CD4-positive, CD25-positive, alpha-beta regulatory T cell (primary cell): ENCODE results near the gene USP49. TPM values are rescaled to one million over a fixed set of nuclear protein-coding genes. Genes with fewer than 3 reads are reported as not detected.

Experiments
- ATAC-seq, 2 donors: fragments of 150-1000 bp; cut with Tn5 transposase; one replicate each; pipeline ENCODE4 v1.10.0; 2021; ENCODE audit warnings: low read depth in 2 of 2, moderate number of reproducible peaks in 2 of 2, moderate library complexity in 1 of 2
- DNase-seq, 3 donors: peaks; one replicate each; pipeline versions ENCODE4 v3.0.0 to v3.0.0-alpha.2; 2012 to 2022; ENCODE audit warnings: mixed read lengths in 1 of 3
- H3K27ac ChIP-seq: one replicate; pipeline ENCODE4 v1.7.0; 2013; ENCODE audit warnings: mild to moderate bottlenecking, low read length; ENCODE audit not compliant: insufficient read depth, poor library complexity, severe bottlenecking
- H3K27me3 ChIP-seq: one replicate; pipeline ENCODE4 v1.7.0; 2013; ENCODE audit warnings: low read length; ENCODE audit not compliant: control insufficient read depth, insufficient read depth
- H3K36me3 ChIP-seq: one replicate; pipeline ENCODE4 v1.7.0; 2013; ENCODE audit warnings: mild to moderate bottlenecking, low read length, moderate library complexity; ENCODE audit not compliant: control insufficient read depth, insufficient read depth
- H3K4me1 ChIP-seq: 2 replicates; pipeline ENCODE4 v1.7.0; 2013; ENCODE audit warnings: mild to moderate bottlenecking, low read length; ENCODE audit not compliant: insufficient read depth, control insufficient read depth, poor library complexity, severe bottlenecking
- H3K4me3 ChIP-seq: one replicate; pipeline ENCODE4 v1.7.0; 2013; ENCODE audit warnings: low read depth, mild to moderate bottlenecking, low read length, moderate library complexity
- H3K9me3 ChIP-seq, 2 experiments: 1 replicate in 1 of 2; 2 replicates in 1 of 2; pipeline ENCODE4 v1.7.0; 2013; ENCODE audit warnings: low read length in 2 of 2, mild to moderate bottlenecking in 1 of 2, moderate library complexity in 1 of 2; ENCODE audit not compliant: control insufficient read depth in 2 of 2
- H3K27ac Mint-ChIP-seq, 3 donors: one replicate each; pipeline ENCODE4 v1.8.0; 2020 to 2022; ENCODE audit warnings: mild to moderate bottlenecking in 3 of 3, mixed read lengths in 3 of 3, moderate library complexity in 2 of 3
- H3K27me3 Mint-ChIP-seq: one replicate; pipeline ENCODE4 v1.8.0; 2022; ENCODE audit warnings: mild to moderate bottlenecking, mixed read lengths
- H3K36me3 Mint-ChIP-seq: one replicate; pipeline ENCODE4 v1.8.0; 2020; ENCODE audit warnings: mixed read lengths
- H3K4me1 Mint-ChIP-seq, 4 donors: one replicate each; pipeline ENCODE4 v1.8.0; 2020 to 2022; ENCODE audit warnings: mixed read lengths in 4 of 4, mild to moderate bottlenecking in 1 of 4
- H3K4me3 Mint-ChIP-seq, 4 donors: one replicate each; pipeline ENCODE4 v1.8.0; 2020 to 2022; ENCODE audit warnings: mild to moderate bottlenecking in 4 of 4, mixed read lengths in 4 of 4, moderate library complexity in 3 of 4
- H3K9me3 Mint-ChIP-seq, 7 donors: one replicate each; pipeline ENCODE4 v1.8.0; 2020 to 2022; ENCODE audit warnings: mixed read lengths in 7 of 7, mild to moderate bottlenecking in 3 of 7, moderate library complexity in 2 of 7
- polyA plus RNA-seq, 4 donors: library from polyadenylated mRNA; unstranded; fragments of 300-500 nt; fragmentation: Illumina TruSeq; gene quantifications; one replicate each; pipeline ENCODE4 v1.2.3, GENCODE V29; 2021
- total RNA-seq: library from RNA; stranded (reverse); gene quantifications from one replicate; pipeline ENCODE4 v1.2.3, GENCODE V29; 2022

Gene USP49
- total and polyA plus RNA-seq, 5 donors from 2014 or later: 0.34 to 2.9 (median 0.52) TPM

GRCh38 chr6:41799559-41799911 lies 95.6 kb downstream of the USP49 start:
- Histone ChIP-seq H3K4me1 (no peaks in the 10 kb centered on the region), H3K9me3 (no peaks in the 10 kb centered on the region), H3K27me3 (no peaks in the 10 kb centered on the region), H3K27ac (no peak overlapping the region), H3K4me3 (no peak overlapping the region), H3K36me3 (peaks cover 4% of the 10 kb centered on the region)
- DNase-seq (no peak), ATAC-seq (no peak)
- H3K36me3 Mint-ChIP-seq: peaks cover 7% of the 10 kb centered on the region
- H3K27me3 Mint-ChIP-seq: no peaks in the 10 kb centered on the region
- no peaks in the 10 kb centered on the region for H3K9me3 Mint-ChIP-seq
- H3K4me1 Mint-ChIP-seq: peaks cover 0 to 7% (median 0%) of the 10 kb centered on the region in 4 donors
- H3K4me3 Mint-ChIP-seq: no peak overlapping the region
- H3K27ac Mint-ChIP-seq: no peak overlapping the region

DNA sequence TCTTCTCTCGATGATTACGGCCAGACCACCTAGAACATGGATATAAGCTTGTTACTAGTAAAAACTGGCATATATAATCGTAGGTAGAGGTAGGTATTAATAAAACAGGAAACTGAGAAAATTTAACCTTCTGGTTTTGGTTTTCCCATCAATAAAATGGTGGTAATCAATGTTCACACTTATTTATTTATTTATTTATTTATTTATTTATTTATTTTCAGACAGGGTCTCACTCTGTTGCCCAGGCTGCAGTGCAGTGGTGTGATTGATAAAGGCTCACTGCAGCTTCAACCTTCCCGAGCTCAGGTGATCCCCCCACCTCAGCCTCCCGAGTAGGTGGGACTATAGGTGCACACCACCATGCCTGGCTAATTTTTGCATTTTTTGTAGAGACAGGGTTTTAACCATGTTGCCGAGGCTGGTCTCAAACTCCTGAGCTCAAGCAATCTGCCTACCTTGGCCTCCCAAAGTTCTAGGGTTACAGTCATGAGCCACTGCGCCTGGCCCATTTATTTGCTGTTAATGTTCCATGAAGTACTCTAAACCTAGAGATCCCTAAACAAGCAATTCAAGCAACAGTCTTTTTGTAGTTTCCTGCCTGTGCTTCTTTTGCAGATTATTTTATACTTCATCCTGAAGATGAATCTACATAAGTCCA lies 96.1 kb downstream of the USP49 start:
- H3K4me3 Mint-ChIP-seq: no peak overlapping the region
- H3K27ac Mint-ChIP-seq: no peak overlapping the region
- Histone ChIP-seq H3K36me3 (peaks cover 4% of the 10 kb centered on the region), H3K9me3 (no peaks in the 10 kb centered on the region), H3K27ac (no peak overlapping the region), H3K4me1 (no peaks in the 10 kb centered on the region), H3K4me3 (no peak overlapping the region), H3K27me3 (no peaks in the 10 kb centered on the region)
- no peaks in the 10 kb centered on the region for H3K9me3 Mint-ChIP-seq
- no peak for DNase-seq
- peaks cover 7% of the 10 kb centered on the region for H3K36me3 Mint-ChIP-seq
- peaks cover 0 to 7% (median 0%) of the 10 kb centered on the region in 4 donors for H3K4me1 Mint-ChIP-seq
- no peaks in the 10 kb centered on the region for H3K27me3 Mint-ChIP-seq
- ATAC-seq: no peak

GRCh38 chr6:41796474-41796873 lies 98.7 kb downstream of the USP49 start:
- H3K27me3 ChIP-seq: no peaks in the 10 kb centered on the region
- no peaks in the 10 kb centered on the region for H3K4me1 ChIP-seq
- H3K36me3 ChIP-seq: peaks cover 9% of the 10 kb centered on the region
- peaks cover 10% of the 10 kb centered on the region for H3K36me3 Mint-ChIP-seq
- no peaks in the 10 kb centered on the region for H3K9me3 Mint-ChIP-seq
- H3K27ac Mint-ChIP-seq: peak overlapping the region in 1 of 3 donors; percentile 52
- H3K4me3 Mint-ChIP-seq: no peak overlapping the region
- ATAC-seq: no peak
- no peak for DNase-seq
- no peak overlapping the region for H3K4me3 ChIP-seq
- no peaks in the 10 kb centered on the region for H3K27me3 Mint-ChIP-seq
- H3K9me3 ChIP-seq: no peaks in the 10 kb centered on the region
- no peak overlapping the region for H3K27ac ChIP-seq
- peaks cover 0 to 4% (median 2%) of the 10 kb centered on the region in 4 donors for H3K4me1 Mint-ChIP-seq

- DNase-seq (no peak), ATAC-seq (no peak)
- peaks cover 31% of the 10 kb centered on the region for H3K36me3 ChIP-seq
- H3K36me3 Mint-ChIP-seq: peaks cover 18% of the 10 kb centered on the region
- H3K9me3 Mint-ChIP-seq: no peaks in the 10 kb centered on the region
- H3K4me3 Mint-ChIP-seq: peak overlapping the region in 1 of 4 donors; percentile 18
- peaks cover 6 to 21% (median 12%) of the 10 kb centered on the region in 4 donors for H3K4me1 Mint-ChIP-seq
- H3K9me3 ChIP-seq: no peaks in the 10 kb centered on the region
- no peak overlapping the region for H3K27ac Mint-ChIP-seq
- no peak overlapping the region for H3K4me3 ChIP-seq
- H3K27me3 ChIP-seq: no peaks in the 10 kb centered on the region
- peaks cover 11% of the 10 kb centered on the region for H3K4me1 ChIP-seq
- no peak overlapping the region for H3K27ac ChIP-seq
- H3K27me3 Mint-ChIP-seq: peaks cover 5% of the 10 kb centered on the region
Measured at GRCh38 chr6:41791984-41792383, 103.2 kb downstream of the USP49 start.

GRCh38 chr6:41791305-41791704 lies 103.9 kb downstream of the USP49 start:
- Histone ChIP-seq H3K9me3 (no peaks in the 10 kb centered on the region), H3K27ac (no peak overlapping the region), H3K4me3 (no peak overlapping the region), H3K4me1 (peaks cover 18% of the 10 kb centered on the region), H3K36me3 (peaks cover 31% of the 10 kb centered on the region), H3K27me3 (no peaks in the 10 kb centered on the region)
- DNase-seq: no peak
- peaks cover 15% of the 10 kb centered on the region for H3K36me3 Mint-ChIP-seq
- H3K27ac Mint-ChIP-seq: no peak overlapping the region
- ATAC-seq: no peak
- peak overlapping the region in 2 of 4 donors; percentile 18 to 54 for H3K4me3 Mint-ChIP-seq
- peaks cover 7% of the 10 kb centered on the region for H3K27me3 Mint-ChIP-seq
- no peaks in the 10 kb centered on the region for H3K9me3 Mint-ChIP-seq
- peaks cover 6 to 22% (median 12%) of the 10 kb centered on the region in 4 donors for H3K4me1 Mint-ChIP-seq

DNA sequence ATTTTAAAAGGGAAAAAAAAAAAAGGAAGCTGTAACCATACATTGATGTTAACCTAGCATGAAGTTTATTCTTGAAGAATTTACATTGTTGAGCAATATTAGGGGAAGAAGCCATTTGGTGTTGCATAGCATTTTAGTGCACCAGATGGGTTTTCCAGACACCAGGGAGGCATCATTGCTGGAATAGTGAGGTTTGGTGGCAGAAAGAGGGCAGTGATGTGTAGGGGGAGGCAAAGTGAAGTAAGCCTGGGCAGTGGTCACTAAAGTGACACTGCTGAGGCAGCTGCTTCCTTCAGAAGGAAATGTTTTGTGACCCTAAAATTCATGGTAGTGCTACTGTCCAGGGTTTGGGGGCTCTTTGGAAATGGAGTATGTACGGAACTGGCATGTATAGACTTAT lies 105.1 kb downstream of the USP49 start:
- Histone ChIP-seq H3K27ac (no peak overlapping the region), H3K36me3 (peaks cover 27% of the 10 kb centered on the region), H3K4me1 (peaks cover 24% of the 10 kb centered on the region), H3K4me3 (no peak overlapping the region), H3K9me3 (no peaks in the 10 kb centered on the region), H3K27me3 (no peaks in the 10 kb centered on the region)
- Mint-ChIP-seq H3K4me3 (peak overlapping the region in 3 of 4 donors; percentile 38 to 97 (median 96)), H3K36me3 (peaks cover 12% of the 10 kb centered on the region), H3K27me3 (peaks cover 7% of the 10 kb centered on the region), H3K9me3 (no peaks in the 10 kb centered on the region), H3K4me1 (peaks cover 6 to 26% (median 12%) of the 10 kb centered on the region in 4 donors), H3K27ac (no peak overlapping the region)
- ATAC-seq (no peak), DNase-seq (no peak)

DNA sequence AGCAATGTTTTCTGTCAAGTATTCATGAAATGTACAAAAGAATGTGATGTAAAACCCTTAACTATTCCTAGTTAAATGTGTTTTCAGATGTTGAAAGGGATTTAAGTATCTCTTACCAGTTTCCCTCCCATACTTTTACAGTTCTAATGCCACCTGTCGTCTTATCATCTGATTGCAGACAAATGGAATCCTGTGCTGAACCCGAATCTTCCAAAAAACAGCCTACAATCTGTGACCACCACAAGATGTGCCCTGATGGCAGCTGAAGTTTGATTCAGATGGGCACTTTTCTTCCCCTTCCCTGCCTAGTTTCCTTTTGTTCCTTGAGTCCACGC lies 105.8 kb downstream of the USP49 start:
- no peak overlapping the region for H3K4me3 ChIP-seq
- Mint-ChIP-seq H3K4me1 (peaks cover 6 to 26% (median 12%) of the 10 kb centered on the region in 4 donors), H3K4me3 (peak overlapping the region; percentile 84 to 97 (median 96)), H3K27ac (peak overlapping the region; percentile 29 to 78 (median 71)), H3K9me3 (no peaks in the 10 kb centered on the region), H3K36me3 (peaks cover 10% of the 10 kb centered on the region), H3K27me3 (peaks cover 7% of the 10 kb centered on the region)
- H3K27me3 ChIP-seq: no peaks in the 10 kb centered on the region
- no peak for ATAC-seq
- peaks cover 27% of the 10 kb centered on the region for H3K36me3 ChIP-seq
- H3K9me3 ChIP-seq: no peaks in the 10 kb centered on the region
- peaks cover 24% of the 10 kb centered on the region for H3K4me1 ChIP-seq
- H3K27ac ChIP-seq: no peak overlapping the region
- no peak for DNase-seq
